CD4-positive, alpha-beta T cell (primary cell): ENCODE results near the gene TH. TPM values are rescaled to one million over a fixed set of nuclear protein-coding genes. Genes with fewer than 3 reads are reported as not detected.

Source experiments
- ATAC-seq: fragments of 200-7000 bp; cut with Tn5 transposase; one replicate; pipeline ENCODE4 v1.10.0; 2022; ENCODE audit warnings: mild to moderate bottlenecking; ENCODE audit not compliant: poor library complexity
- CTCF ChIA-PET: fragments of 350-600 bp; sonication (Branson Sonifier 250); formaldehyde crosslinking; loops from one replicate; lab custom pipeline; 2021; ENCODE audit warnings: antibody characterized with exemption, inconsistent platforms; lab: Charles Lee
- POLR2A ChIA-PET: fragments of 350-600 bp; sonication (Branson Sonifier 250); formaldehyde crosslinking; loops from one replicate; lab custom pipeline; 2021; ENCODE audit warnings: antibody characterized with exemption, inconsistent platforms; lab: Charles Lee
- DNase-seq, 14 experiments: peaks; one replicate each; pipeline ENCODE4 v3.0.0-alpha.2; 2013 to 2020; ENCODE audit warnings: mixed read lengths in 2 of 14
- H3K27ac ChIP-seq, 2 donors: one replicate each; pipeline versions ENCODE4 v1.5.1 to v1.7.0; 2013; ENCODE audit warnings: low read length in 2 of 2, low read depth in 1 of 2, mild to moderate bottlenecking in 1 of 2
- H3K27me3 ChIP-seq, 2 experiments: 1 replicate in 1 of 2; 2 replicates in 1 of 2; pipeline versions ENCODE4 v1.6.1 to v1.7.0; 2013; ENCODE audit warnings: low read length in 2 of 2, control low read depth in 1 of 2, mild to moderate bottlenecking in 1 of 2, moderate library complexity in 1 of 2; ENCODE audit not compliant: insufficient read depth in 2 of 2, control insufficient read depth in 1 of 2
- H3K36me3 ChIP-seq: one replicate; pipeline ENCODE4 v1.6.1; 2013; ENCODE audit warnings: low read length, control low read depth; ENCODE audit not compliant: insufficient read depth
- H3K4me1 ChIP-seq: one replicate; pipeline ENCODE4 v1.6.1; 2013; ENCODE audit warnings: low read length, control low read depth; ENCODE audit not compliant: insufficient read depth
- H3K4me3 ChIP-seq: one replicate; pipeline ENCODE4 v1.5.1; 2013; ENCODE audit warnings: mild to moderate bottlenecking, low read length, moderate library complexity
- H3K9me3 ChIP-seq, 2 experiments: 1 replicate in 1 of 2; 2 replicates in 1 of 2; pipeline versions ENCODE4 v1.6.1 to v1.7.0; 2013; ENCODE audit warnings: low read length in 2 of 2, mild to moderate bottlenecking in 2 of 2, control low read depth in 1 of 2, moderate library complexity in 1 of 2; ENCODE audit not compliant: control insufficient read depth in 1 of 2, insufficient read depth in 1 of 2
- H3K27ac Mint-ChIP-seq: one replicate; pipeline ENCODE4 v1.8.0; 2020; ENCODE audit warnings: mixed read lengths
- H3K27me3 Mint-ChIP-seq: one replicate; pipeline ENCODE4 v1.8.0; 2021; ENCODE audit warnings: mixed read lengths
- H3K36me3 Mint-ChIP-seq: one replicate; pipeline ENCODE4 v1.8.0; 2021; ENCODE audit warnings: low read depth, mixed read lengths
- H3K4me1 Mint-ChIP-seq: one replicate; pipeline ENCODE4 v1.8.0; 2021; ENCODE audit warnings: low read depth, mixed read lengths
- H3K4me3 Mint-ChIP-seq: one replicate; pipeline ENCODE4 v1.8.0; 2020; ENCODE audit warnings: mild to moderate bottlenecking, mixed read lengths
- H3K9me3 Mint-ChIP-seq: one replicate; pipeline ENCODE4 v1.8.0; 2020; ENCODE audit warnings: mixed read lengths
- CTCF ChIP-seq: fragments of 200-600 bp; IDR thresholded peaks from one replicate; pipeline ENCODE4 v1.8.0; 2022; ENCODE audit warnings: antibody characterized with exemption, mild to moderate bottlenecking
- intact Hi-C, 2 experiments: fragments of 100-400 bp; cut with DNase I in 1 of 2; cut with micrococcal nuclease in 1 of 2; formaldehyde crosslinking; loops; one replicate each; pipeline versions ENCODE4 v1.15.1 to v1.9.0; 2023 to 2025; cut with DNase I, micrococcal nuclease
- total RNA-seq, 174 experiments: library from RNA in 2 of 174; stranded (reverse) in 2 of 174; gene quantifications; one replicate each; pipeline ENCODE4 v1.2.3 and lab custom pipeline; 2021 to 2026

The TH gene
- total RNA-seq, 2 experiments from 2014 or later = not detected

- intact Hi-C loops = no loop called here
- no peak for TF ChIP-seq CTCF
- ChIA-PET POLR2A (no interaction called here), CTCF (no interaction called here)
- Histone ChIP-seq H3K4me3 (no peak overlapping the region), H3K36me3 (no peaks in the 10 kb centered on the region), H3K4me1 (no peaks in the 10 kb centered on the region), H3K27ac (no peak overlapping the region), H3K27me3 (no peaks in the 10 kb centered on the region), H3K9me3 (peaks cover 0 to 4% of the 10 kb centered on the region in 2 experiments)
- Mint-ChIP-seq H3K27me3 (no peaks in the 10 kb centered on the region), H3K9me3 (no peaks in the 10 kb centered on the region), H3K4me1 (no peaks in the 10 kb centered on the region), H3K27ac (no peak overlapping the region), H3K4me3 (no peak overlapping the region), H3K36me3 (no peaks in the 10 kb centered on the region)
- no peak for DNase-seq
- no peak for ATAC-seq
These were observed 5.5 kb upstream of the TH start for GRCh38 chr11:2177076-2177475.

- Histone ChIP-seq H3K36me3 (no peaks in the 10 kb centered on the region), H3K4me1 (no peaks in the 10 kb centered on the region), H3K9me3 (peaks cover 0 to 4% of the 10 kb centered on the region in 2 experiments), H3K4me3 (no peak overlapping the region), H3K27me3 (no peaks in the 10 kb centered on the region), H3K27ac (no peak overlapping the region)
- H3K4me3 Mint-ChIP-seq = no peak overlapping the region
- H3K9me3 Mint-ChIP-seq = no peaks in the 10 kb centered on the region
- CTCF ChIA-PET = no interaction called here
- POLR2A ChIA-PET = no interaction called here
- no peak for TF ChIP-seq CTCF
- no peak for ATAC-seq
- DNase-seq = no peak
- H3K36me3 Mint-ChIP-seq = no peaks in the 10 kb centered on the region
- intact Hi-C loops = no loop called here
- H3K4me1 Mint-ChIP-seq = no peaks in the 10 kb centered on the region
- H3K27me3 Mint-ChIP-seq = no peaks in the 10 kb centered on the region
- no peak overlapping the region for H3K27ac Mint-ChIP-seq
These were observed 4.8 kb upstream of the TH start for GRCh38 chr11:2176389-2176900.

- intact Hi-C loops = no loop called here
- DNase-seq = no peak
- ATAC-seq = no peak
- H3K36me3 ChIP-seq = no peaks in the 10 kb centered on the region
- Mint-ChIP-seq H3K4me3 (no peak overlapping the region), H3K27me3 (no peaks in the 10 kb centered on the region), H3K27ac (no peak overlapping the region), H3K4me1 (no peaks in the 10 kb centered on the region), H3K9me3 (no peaks in the 10 kb centered on the region), H3K36me3 (no peaks in the 10 kb centered on the region)
- no peaks in the 10 kb centered on the region for H3K27me3 ChIP-seq
- no peak for TF ChIP-seq CTCF
- peaks cover 0 to 4% of the 10 kb centered on the region in 2 experiments for H3K9me3 ChIP-seq
- H3K4me1 ChIP-seq = no peaks in the 10 kb centered on the region
- ChIA-PET CTCF (no interaction called here), POLR2A (interaction anchor here (0.6 kb wide), 1 partner anchor 757 kb away, joined by 3 read pairs; no protein-coding TSS in a partner anchor)
- H3K4me3 ChIP-seq = no peak overlapping the region
- H3K27ac ChIP-seq = no peak overlapping the region
These were observed 4.0 kb upstream of the TH start for GRCh38 chr11:2175659-2176058.
